Tibial nerve (tissue), 4 donors: ENCODE measurements around the gene CTBP2. TPM values are rescaled to one million over a fixed set of nuclear protein-coding genes. Genes with fewer than 3 reads are reported as not detected.

Experiments used
- DNase-seq, 2 donors: peaks; one replicate each; pipeline ENCODE4 v3.0.0-alpha.2; 2019; ENCODE audit warnings: low spot score in 2 of 2
- H3K27ac ChIP-seq, 4 donors: fragments of 200-600 bp; sonication (generic) in 3 of 4; one replicate each; pipeline ENCODE4 v1.5.1; 2017 to 2019; ENCODE audit warnings: mild to moderate bottlenecking in 1 of 4
- H3K27me3 ChIP-seq, 2 donors: fragments of 200-600 bp; sonication (generic) in 1 of 2; one replicate each; pipeline versions ENCODE4 v1.5.1 to v1.6.0; 2017 to 2019
- H3K36me3 ChIP-seq, 3 donors: fragments of 200-600 bp; sonication (generic); one replicate each; pipeline ENCODE4 v1.5.1; 2018 to 2019
- H3K4me1 ChIP-seq, 4 donors: fragments of 200-600 bp; sonication (generic) in 3 of 4; one replicate each; pipeline ENCODE4 v1.5.1; 2017 to 2019
- H3K4me3 ChIP-seq, 4 donors: fragments of 200-600 bp; sonication (generic) in 3 of 4; one replicate each; pipeline ENCODE4 v1.5.1; 2017 to 2019; ENCODE audit warnings: mild to moderate bottlenecking in 1 of 4, moderate library complexity in 1 of 4
- H3K9me3 ChIP-seq, 4 donors: fragments of 200-600 bp; sonication (generic) in 3 of 4; one replicate each; pipeline ENCODE4 v1.5.1; 2017 to 2019
- EP300 ChIP-seq, 2 donors: sonication (generic); formaldehyde crosslinking; IDR thresholded peaks; one replicate each; pipeline ENCODE4 v1.6.1; 2017; ENCODE audit warnings: antibody characterized with exemption in 2 of 2, mild to moderate bottlenecking in 1 of 2
- POLR2A ChIP-seq, 2 donors: fragments of 450-650 bp; IDR thresholded peaks; one replicate each; pipeline ENCODE4 v1.6.1; 2017; ENCODE audit warnings: antibody characterized with exemption in 2 of 2, mild to moderate bottlenecking in 2 of 2, moderate library complexity in 2 of 2
- WGBS, 2 donors: methylation state at CpG; one replicate each; pipeline ENCODE4 v1.1.5; 2018; 5-methylcytosine and 5-hydroxymethylcytosine counted together
- total RNA-seq, 4 donors: library from RNA; depleted of rRNA; stranded (reverse); fragments of >200 nt; gene quantifications; one replicate each; pipeline ENCODE4 v1.1.0, GENCODE V29; 2016
- TF ChIP-seq, protein P1 (sequence below), 5 experiments: fragments of 200-600 bp in 3 of 5; fragments of 450-650 bp in 2 of 5; sonication (generic) in 3 of 5; IDR thresholded peaks; one replicate each; pipeline ENCODE4 v1.5.1; 2016 to 2019; ENCODE audit warnings: antibody characterized with exemption in 5 of 5, mild to moderate bottlenecking in 3 of 5, moderate library complexity in 2 of 5

The CTBP2 gene
- total RNA-seq, 4 donors from 2014 or later = 40.4 to 97.9 (median 62.3) TPM

- H3K27ac ChIP-seq = peak overlapping the region; percentile 78 to 91 (median 87)
- peak overlapping the region in 3 of 4 donors; percentile 9 to 35 (median 28) for H3K4me3 ChIP-seq
- no peak for DNase-seq
- no peak for TF ChIP-seq EP300 (IDR thresholded peaks at IDR 0.05)
- TF ChIP-seq POLR2A (IDR thresholded peaks at IDR 0.05) = no peak
- TF ChIP-seq, protein P1, sequence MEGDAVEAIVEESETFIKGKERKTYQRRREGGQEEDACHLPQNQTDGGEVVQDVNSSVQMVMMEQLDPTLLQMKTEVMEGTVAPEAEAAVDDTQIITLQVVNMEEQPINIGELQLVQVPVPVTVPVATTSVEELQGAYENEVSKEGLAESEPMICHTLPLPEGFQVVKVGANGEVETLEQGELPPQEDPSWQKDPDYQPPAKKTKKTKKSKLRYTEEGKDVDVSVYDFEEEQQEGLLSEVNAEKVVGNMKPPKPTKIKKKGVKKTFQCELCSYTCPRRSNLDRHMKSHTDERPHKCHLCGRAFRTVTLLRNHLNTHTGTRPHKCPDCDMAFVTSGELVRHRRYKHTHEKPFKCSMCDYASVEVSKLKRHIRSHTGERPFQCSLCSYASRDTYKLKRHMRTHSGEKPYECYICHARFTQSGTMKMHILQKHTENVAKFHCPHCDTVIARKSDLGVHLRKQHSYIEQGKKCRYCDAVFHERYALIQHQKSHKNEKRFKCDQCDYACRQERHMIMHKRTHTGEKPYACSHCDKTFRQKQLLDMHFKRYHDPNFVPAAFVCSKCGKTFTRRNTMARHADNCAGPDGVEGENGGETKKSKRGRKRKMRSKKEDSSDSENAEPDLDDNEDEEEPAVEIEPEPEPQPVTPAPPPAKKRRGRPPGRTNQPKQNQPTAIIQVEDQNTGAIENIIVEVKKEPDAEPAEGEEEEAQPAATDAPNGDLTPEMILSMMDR (IDR thresholded peaks at IDR 0.05) = no peak
- H3K9me3 ChIP-seq = no peaks in the 10 kb centered on the region
- H3K4me1 ChIP-seq = peaks cover 0 to 58% (median 34%) of the 10 kb centered on the region in 4 donors
- H3K36me3 ChIP-seq = no peaks in the 10 kb centered on the region
- 35 to 46% methylated on average over 11 of the region's 11 CpGs for WGBS, 2 donors
- no peaks in the 10 kb centered on the region for H3K27me3 ChIP-seq
Measured at GRCh38 chr10:125124115-125124487, 36.3 kb downstream of the CTBP2 start.

DNA sequence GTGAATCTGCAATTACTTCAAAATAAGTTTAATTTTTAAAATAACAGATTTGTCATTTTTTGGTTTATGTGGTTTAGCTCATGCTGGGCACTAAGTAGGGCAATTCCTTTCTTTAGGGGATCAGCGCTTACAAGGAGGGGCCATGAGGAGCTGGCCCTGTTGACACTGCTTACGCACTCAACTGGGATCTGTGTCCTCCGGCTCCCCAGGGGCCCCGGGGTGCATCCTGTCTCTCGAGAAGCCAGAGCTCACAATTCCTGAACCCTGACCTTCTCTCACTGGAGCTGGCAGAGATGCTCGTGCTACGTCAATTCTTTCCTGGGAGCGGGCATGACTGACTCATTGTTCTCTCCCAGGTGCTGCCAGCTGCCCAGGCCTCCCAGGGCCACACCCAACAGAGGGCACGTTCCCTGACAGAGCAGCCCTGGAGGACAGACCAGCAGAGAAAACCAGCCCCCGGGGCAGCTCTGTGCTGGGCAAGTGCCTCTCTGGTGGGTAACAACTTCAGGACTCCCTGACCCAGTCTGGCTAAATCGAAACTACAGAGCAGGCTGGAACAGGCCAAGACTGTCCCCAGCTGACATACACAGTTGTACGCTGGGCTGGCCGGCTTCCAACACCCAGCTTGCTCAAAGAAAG is 36.8 kb downstream of the CTBP2 start:
- TF ChIP-seq EP300 (IDR thresholded peaks at IDR 0.05) (peak in 1 of 2 donors; percentile 69), POLR2A (IDR thresholded peaks at IDR 0.05) (no peak)
- H3K4me3 ChIP-seq = peak overlapping the region in 3 of 4 donors; percentile 9 to 35 (median 28)
- no peaks in the 10 kb centered on the region for H3K27me3 ChIP-seq
- H3K9me3 ChIP-seq = no peaks in the 10 kb centered on the region
- peaks cover 0 to 63% (median 38%) of the 10 kb centered on the region in 4 donors for H3K4me1 ChIP-seq
- WGBS, 2 donors = 17 to 29% methylated on average over 11 to 13 of the region's 13 CpGs
- no peaks in the 10 kb centered on the region for H3K36me3 ChIP-seq
- DNase-seq = peak; percentile 59 to 63
- H3K27ac ChIP-seq = peak overlapping the region; percentile 78 to 91 (median 87)

- peaks cover 0 to 70% (median 41%) of the 10 kb centered on the region in 4 donors for H3K4me1 ChIP-seq
- no peaks in the 10 kb centered on the region for H3K9me3 ChIP-seq
- peak overlapping the region in 2 of 4 donors; percentile 91 for H3K27ac ChIP-seq
- DNase-seq = no peak
- H3K27me3 ChIP-seq = no peaks in the 10 kb centered on the region
- no peaks in the 10 kb centered on the region for H3K36me3 ChIP-seq
- 95 to 99% methylated on average over 8 of the region's 8 CpGs for WGBS, 2 donors
- TF ChIP-seq, protein P1 (IDR thresholded peaks at IDR 0.05) = no peak
- TF ChIP-seq EP300 (IDR thresholded peaks at IDR 0.05) (no peak), POLR2A (IDR thresholded peaks at IDR 0.05) (no peak)
- no peak overlapping the region for H3K4me3 ChIP-seq
Measured at GRCh38 chr10:125122566-125122965, 37.8 kb downstream of the CTBP2 start.

DNA sequence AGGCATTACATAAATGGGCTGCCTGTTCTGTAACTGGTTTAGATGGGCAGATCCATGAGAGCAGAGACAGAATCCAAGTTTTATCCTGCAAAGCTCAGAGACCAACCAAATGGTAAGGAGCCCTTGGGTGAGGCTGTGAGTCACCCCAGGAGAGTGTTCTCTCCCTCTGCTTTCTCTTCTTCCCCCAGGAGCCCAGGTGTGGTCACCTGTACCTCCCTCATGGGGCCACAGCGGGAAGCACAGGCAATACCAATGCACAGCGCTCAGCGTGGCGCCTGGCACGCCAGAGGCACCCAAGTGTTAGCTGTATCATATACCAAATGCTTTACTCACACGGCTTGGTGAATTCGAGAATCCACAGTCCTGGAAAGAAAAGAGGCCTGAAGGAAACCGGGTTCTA is 39.4 kb downstream of the CTBP2 start:
- Histone ChIP-seq H3K9me3 (no peaks in the 10 kb centered on the region), H3K4me3 (no peak overlapping the region), H3K36me3 (no peaks in the 10 kb centered on the region), H3K27me3 (no peaks in the 10 kb centered on the region), H3K4me1 (peaks cover 0 to 83% (median 47%) of the 10 kb centered on the region in 4 donors), H3K27ac (peak overlapping the region in 1 of 4 donors; percentile 10)
- TF ChIP-seq EP300 (IDR thresholded peaks at IDR 0.05) (no peak), POLR2A (IDR thresholded peaks at IDR 0.05) (no peak)
- TF ChIP-seq, protein P1 (IDR thresholded peaks at IDR 0.05) = no peak
- WGBS, 2 donors = 94 to 96% methylated on average over 8 of the region's 8 CpGs
- DNase-seq = no peak

DNA sequence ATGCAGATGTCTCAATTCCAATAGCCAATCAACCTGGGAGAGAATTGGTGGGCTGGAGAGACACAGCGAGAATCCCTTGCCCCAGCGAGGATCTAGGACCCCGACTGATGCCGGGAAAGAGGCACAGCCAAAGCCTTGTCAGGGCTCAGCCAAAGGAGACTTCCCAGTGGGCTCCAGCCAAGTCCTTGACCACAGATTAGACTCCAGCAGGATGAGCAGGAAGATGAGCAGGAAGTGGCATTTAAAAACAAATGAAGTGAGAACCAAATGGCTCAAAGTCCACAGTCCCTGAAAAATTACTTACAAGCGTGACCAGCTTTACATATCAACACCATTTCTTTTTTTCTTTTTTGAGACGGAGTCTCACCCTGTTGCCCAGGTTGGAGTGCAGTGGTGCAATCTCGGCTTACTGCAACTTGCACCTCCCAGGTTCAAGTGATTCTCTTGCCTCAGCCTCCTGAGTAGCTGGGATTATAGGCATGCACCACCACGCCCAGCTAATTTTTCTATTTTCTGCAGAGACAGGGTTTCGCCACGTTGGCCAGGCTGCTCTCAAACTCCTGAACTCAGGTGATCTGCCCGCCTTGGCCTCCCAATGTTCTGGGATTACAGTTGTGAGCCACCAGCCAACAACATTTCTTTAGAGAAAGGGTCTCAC is 40.2 kb downstream of the CTBP2 start:
- H3K4me3 ChIP-seq = no peak overlapping the region
- H3K27ac ChIP-seq = peak overlapping the region in 1 of 4 donors; percentile 10
- H3K4me1 ChIP-seq = peaks cover 0 to 80% (median 42%) of the 10 kb centered on the region in 4 donors
- H3K36me3 ChIP-seq = no peaks in the 10 kb centered on the region
- WGBS, 2 donors = 86 to 89% methylated on average over 11 of the region's 11 CpGs
- TF ChIP-seq POLR2A (IDR thresholded peaks at IDR 0.05) = no peak
- no peak for TF ChIP-seq EP300 (IDR thresholded peaks at IDR 0.05)
- TF ChIP-seq, protein P1 (IDR thresholded peaks at IDR 0.05) = no peak
- DNase-seq = no peak
- H3K27me3 ChIP-seq = no peaks in the 10 kb centered on the region
- no peaks in the 10 kb centered on the region for H3K9me3 ChIP-seq
